Superior temporal gyrus (tissue), 1 donor: ENCODE results near the gene BCAR3.
"Not testable (repeated sequence)": the region's sequence is repeated elsewhere in the genome, so short reads cannot be mapped to it uniquely, and the experiment has no call there.

Source experiments
- DNase-seq: peaks from one replicate; pipeline ENCODE4 v3.0.0-alpha.2; 2016; ENCODE audit errors: extremely low spot score

Gene BCAR3

GRCh38 chr1:93597709-93598108, 83.9 kb downstream of the BCAR3 start:
- DNase-seq = no peak

- DNase-seq = no peak
Measured at GRCh38 chr1:93596329-93597089, 85.1 kb downstream of the BCAR3 start.

- DNase-seq = peak; percentile 58
Measured at GRCh38 chr1:93595743-93596142, 85.9 kb downstream of the BCAR3 start.

GRCh38 chr1:93595266-93595665, 86.4 kb downstream of the BCAR3 start:
- DNase-seq = no peak

GRCh38 chr1:93594603-93594880, 87.1 kb downstream of the BCAR3 start:
- DNase-seq = no peak

GRCh38 chr1:93593854-93594602, 87.6 kb downstream of the BCAR3 start:
- no peak for DNase-seq

- DNase-seq = no peak
Measured at GRCh38 chr1:93592551-93592949, 89.1 kb downstream of the BCAR3 start.

GRCh38 chr1:93591676-93592550, 89.7 kb downstream of the BCAR3 start:
- DNase-seq = no peak

GRCh38 chr1:93591291-93591675, 90.4 kb downstream of the BCAR3 start:
- DNase-seq = not testable (repeated sequence)

GRCh38 chr1:93588955-93589354, 92.7 kb downstream of the BCAR3 start:
- DNase-seq = no peak

GRCh38 chr1:93588206-93588605, 93.4 kb downstream of the BCAR3 start:
- no peak for DNase-seq

GRCh38 chr1:93587354-93587753, 94.3 kb downstream of the BCAR3 start:
- no peak for DNase-seq

GRCh38 chr1:93585059-93585966, 96.3 kb downstream of the BCAR3 start:
- no peak for DNase-seq

- no peak for DNase-seq
Measured at GRCh38 chr1:93584261-93585003, 97.2 kb downstream of the BCAR3 start.

GRCh38 chr1:93581917-93582850, 99.5 kb downstream of the BCAR3 start:
- no peak for DNase-seq

- DNase-seq = no peak
Measured at GRCh38 chr1:93579891-93580290, 101.7 kb downstream of the BCAR3 start.

- DNase-seq = no peak
Measured at GRCh38 chr1:93578911-93579825, 102.5 kb downstream of the BCAR3 start.

GRCh38 chr1:93578433-93578830, 103.2 kb downstream of the BCAR3 start:
- DNase-seq = no peak
